Fibroblast of lung (primary cell): ENCODE results near the gene EFNA5. TPM values are rescaled to one million over a fixed set of nuclear protein-coding genes. Genes with fewer than 3 reads are reported as not detected.

Experiments
- DNase-seq, 2 donors: peaks; one replicate each; pipeline versions ENCODE4 v3.0.0 to v3.0.0-alpha.2; 2010; ENCODE audit warnings: low read depth in 2 of 2
- H2AFZ ChIP-seq: 2 replicates; pipeline ENCODE4 v1.5.1; 2012; ENCODE audit warnings: low read length, control low read depth, inconsistent platforms
- H3K27ac ChIP-seq: 2 replicates; pipeline ENCODE4 v1.5.1; 2011; ENCODE audit warnings: low read length, control low read depth; ENCODE audit not compliant: insufficient read depth
- H3K27me3 ChIP-seq: 2 replicates; pipeline ENCODE4 v1.5.1; 2011; ENCODE audit warnings: mild to moderate bottlenecking, low read length; ENCODE audit not compliant: control insufficient read depth, insufficient read depth
- H3K36me3 ChIP-seq: 2 replicates; pipeline ENCODE4 v1.5.1; 2011; ENCODE audit warnings: low read length; ENCODE audit not compliant: control insufficient read depth, insufficient read depth
- H3K4me1 ChIP-seq: 2 replicates; pipeline ENCODE4 v1.5.1; 2011; ENCODE audit warnings: low read length; ENCODE audit not compliant: control insufficient read depth, insufficient read depth; ENCODE audit errors: extremely low read depth
- H3K4me2 ChIP-seq: 2 replicates; pipeline ENCODE4 v1.5.1; 2011; ENCODE audit warnings: low read length, control low read depth; ENCODE audit not compliant: insufficient read depth; ENCODE audit errors: extremely low read depth
- H3K4me3 ChIP-seq, 4 experiments: fragments of 200-600 bp in 1 of 4; sonication (generic) in 1 of 4; replicated peaks in 1 of 4; 2 replicates each; pipeline ENCODE4 v1.5.1; 2011 to 2016; ENCODE audit warnings: low read length in 4 of 4, low read depth in 3 of 4, mild to moderate bottlenecking in 3 of 4, control low read depth in 2 of 4, inconsistent platforms in 1 of 4, mixed read lengths in 1 of 4; ENCODE audit not compliant: insufficient read depth in 1 of 4; ENCODE audit errors: control extremely low read depth in 1 of 4
- H3K79me2 ChIP-seq: 2 replicates; pipeline ENCODE4 v1.5.1; 2012; ENCODE audit warnings: mild to moderate bottlenecking, low read length, inconsistent platforms; ENCODE audit not compliant: control insufficient read depth, insufficient read depth
- H3K9ac ChIP-seq: 2 replicates; pipeline ENCODE4 v1.5.1; 2011; ENCODE audit warnings: mild to moderate bottlenecking, low read length, control low read depth; ENCODE audit not compliant: insufficient read depth
- H3K9me3 ChIP-seq: 2 replicates; pipeline ENCODE4 v1.5.1; 2012; ENCODE audit warnings: low read depth, low read length; ENCODE audit not compliant: control insufficient read depth, insufficient read depth
- H4K20me1 ChIP-seq: 2 replicates; pipeline ENCODE4 v1.5.1; 2011; ENCODE audit warnings: low read length; ENCODE audit not compliant: control insufficient read depth, insufficient read depth; ENCODE audit errors: extremely low read depth
- EZH2 ChIP-seq: IDR thresholded peaks from 2 replicates; pipeline ENCODE4 v1.5.1; 2012; ENCODE audit warnings: low read length, control low read depth, mild to moderate bottlenecking; ENCODE audit errors: missing control alignments
- polyA plus RNA-seq, 2 donors: library from polyadenylated mRNA; depleted of rRNA in 1 of 2; stranded (reverse) in 1 of 2; unstranded in 1 of 2; fragments of >200 nt; gene quantifications; 2 replicates each; pipeline ENCODE4 v1.2.1, GENCODE V29; 2011 to 2012; ENCODE audit warnings: missing spikeins in 1 of 2
- total RNA-seq: library from RNA; depleted of rRNA; stranded (reverse); fragments of >200 nt; gene quantifications from 2 replicates; pipeline ENCODE4 v1.2.1, GENCODE V29; 2014
- TF ChIP-seq, protein P1 (sequence below), 2 donors: IDR thresholded peaks in 1 of 2; conservative IDR thresholded peaks in 1 of 2; 1 replicate in 1 of 2; 2 replicates in 1 of 2; pipeline ENCODE4 v1.5.1; 2011 to 2012; ENCODE audit warnings: low read length in 2 of 2, control low read depth in 1 of 2, inconsistent platforms in 1 of 2, low read depth in 1 of 2, mild to moderate bottlenecking in 1 of 2

EFNA5 gene
- total and polyA plus RNA-seq, 2 donors (not counting 1 experiment from before 2014, with no cell fraction given): 3.5 to 3.7 TPM

DNA sequence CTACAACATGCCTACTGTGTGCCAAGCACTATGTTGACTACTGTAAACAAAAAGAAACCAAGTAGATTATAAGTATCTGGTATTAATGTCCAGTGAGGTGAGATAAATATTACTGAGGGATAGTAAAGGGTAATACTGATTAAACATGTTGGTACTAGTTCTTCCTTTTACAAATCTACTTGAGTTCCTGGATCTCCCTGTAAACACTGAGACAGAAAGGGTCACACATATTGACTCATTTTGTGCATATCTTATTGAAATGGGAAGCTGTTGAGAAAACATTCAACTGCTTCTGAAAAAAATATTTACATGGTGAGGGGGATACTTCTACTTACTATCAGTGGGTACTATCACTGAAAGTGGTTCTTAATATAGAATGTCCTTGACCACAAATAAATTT lies 24.3 kb downstream of the EFNA5 start:
- Histone ChIP-seq H3K27me3 (no peaks in the 10 kb centered on the region), H4K20me1 (no peaks in the 10 kb centered on the region), H3K36me3 (no peaks in the 10 kb centered on the region), H3K9ac (no peak overlapping the region), H3K4me2 (no peak overlapping the region), H3K9me3 (no peaks in the 10 kb centered on the region), H3K27ac (no peak overlapping the region), H3K4me3 (no peak overlapping the region), H3K79me2 (no peaks in the 10 kb centered on the region), H2AFZ (no peak overlapping the region), H3K4me1 (no peaks in the 10 kb centered on the region)
- TF ChIP-seq EZH2: no peak
- TF ChIP-seq, protein P1, sequence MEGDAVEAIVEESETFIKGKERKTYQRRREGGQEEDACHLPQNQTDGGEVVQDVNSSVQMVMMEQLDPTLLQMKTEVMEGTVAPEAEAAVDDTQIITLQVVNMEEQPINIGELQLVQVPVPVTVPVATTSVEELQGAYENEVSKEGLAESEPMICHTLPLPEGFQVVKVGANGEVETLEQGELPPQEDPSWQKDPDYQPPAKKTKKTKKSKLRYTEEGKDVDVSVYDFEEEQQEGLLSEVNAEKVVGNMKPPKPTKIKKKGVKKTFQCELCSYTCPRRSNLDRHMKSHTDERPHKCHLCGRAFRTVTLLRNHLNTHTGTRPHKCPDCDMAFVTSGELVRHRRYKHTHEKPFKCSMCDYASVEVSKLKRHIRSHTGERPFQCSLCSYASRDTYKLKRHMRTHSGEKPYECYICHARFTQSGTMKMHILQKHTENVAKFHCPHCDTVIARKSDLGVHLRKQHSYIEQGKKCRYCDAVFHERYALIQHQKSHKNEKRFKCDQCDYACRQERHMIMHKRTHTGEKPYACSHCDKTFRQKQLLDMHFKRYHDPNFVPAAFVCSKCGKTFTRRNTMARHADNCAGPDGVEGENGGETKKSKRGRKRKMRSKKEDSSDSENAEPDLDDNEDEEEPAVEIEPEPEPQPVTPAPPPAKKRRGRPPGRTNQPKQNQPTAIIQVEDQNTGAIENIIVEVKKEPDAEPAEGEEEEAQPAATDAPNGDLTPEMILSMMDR (conservative IDR thresholded peaks at IDR 0.05 in 1 of 2, IDR thresholded peaks at IDR 0.05 in 1 of 2; ENCODE audit: low read depth in 1 of 2, low read length in 2 of 2): no peak
- DNase-seq: no peak

GRCh38 chr5:107640568-107640967 lies 30.2 kb downstream of the EFNA5 start:
- Histone ChIP-seq H3K79me2 (no peaks in the 10 kb centered on the region), H3K36me3 (no peaks in the 10 kb centered on the region), H3K9me3 (no peaks in the 10 kb centered on the region), H3K4me3 (no peak overlapping the region), H4K20me1 (no peaks in the 10 kb centered on the region), H3K4me1 (peaks cover 2% of the 10 kb centered on the region), H2AFZ (no peak overlapping the region), H3K4me2 (no peak overlapping the region), H3K9ac (no peak overlapping the region), H3K27me3 (no peaks in the 10 kb centered on the region), H3K27ac (no peak overlapping the region)
- no peak for TF ChIP-seq EZH2
- TF ChIP-seq, protein P1 (conservative IDR thresholded peaks at IDR 0.05 in 1 of 2, IDR thresholded peaks at IDR 0.05 in 1 of 2; ENCODE audit: low read depth in 1 of 2, low read length in 2 of 2): no peak
- no peak for DNase-seq

- no peaks in the 10 kb centered on the region for H3K9me3 ChIP-seq
- TF ChIP-seq EZH2: no peak
- no peak overlapping the region for H3K9ac ChIP-seq
- H4K20me1 ChIP-seq: no peaks in the 10 kb centered on the region
- H3K4me1 ChIP-seq: peaks cover 2% of the 10 kb centered on the region
- no peak overlapping the region for H3K27ac ChIP-seq
- no peaks in the 10 kb centered on the region for H3K27me3 ChIP-seq
- no peak overlapping the region for H2AFZ ChIP-seq
- H3K4me3 ChIP-seq: no peak overlapping the region
- H3K36me3 ChIP-seq: no peaks in the 10 kb centered on the region
- no peak overlapping the region for H3K4me2 ChIP-seq
- H3K79me2 ChIP-seq: no peaks in the 10 kb centered on the region
- no peak for DNase-seq
Measured at GRCh38 chr5:107639990-107640389, 30.7 kb downstream of the EFNA5 start.
